ENCODE results near the gene ZNG1F. TPM values are rescaled to one million over a fixed set of nuclear protein-coding genes. Genes with fewer than 3 reads are reported as not detected.
A peak's percentile ranks its signal among the peaks of the same experiment; 100 is the strongest.
"Not testable (repeated sequence)": the region's sequence is repeated elsewhere in the genome, so short reads cannot be mapped to it uniquely, and the experiment has no call there.

The ZNG1F gene
- 8.5 and 11.4 TPM in 2 replicates for total RNA-seq

DNA sequence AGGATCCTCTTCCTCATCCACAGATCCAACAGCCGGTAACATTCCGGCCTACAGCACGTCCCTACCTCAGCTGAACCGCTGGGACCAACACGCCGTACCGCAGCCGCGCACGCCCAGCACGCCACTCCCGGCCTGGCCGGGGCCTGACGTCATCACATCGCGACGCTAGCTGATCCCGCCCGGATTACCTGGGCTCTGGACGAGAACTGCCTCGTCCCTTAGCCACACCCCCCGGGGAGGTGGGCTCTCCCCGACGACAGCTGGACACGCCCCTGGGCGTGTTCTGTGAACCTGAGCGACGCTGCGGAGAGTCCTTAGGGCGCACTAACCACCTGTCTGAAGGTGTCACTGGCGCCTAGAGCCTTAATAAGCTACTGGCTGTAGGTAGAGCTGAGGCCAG lies at the start of gene ZNG1F:
TSS of gene ZNG1F (minus strand) at position 101 of the 400 bp plus-strand sequence. CDS start at position 42, 59 bp downstream.
- H3K4me3 Mint-ChIP-seq (ENCODE audit: low read depth); H3K4me1 Mint-ChIP-seq (ENCODE audit: low read depth); DNase-seq (ENCODE audit: low spot score); H3K27me3 Mint-ChIP-seq (ENCODE audit: low read depth); intact Hi-C loops (cut with micrococcal nuclease); H3K27ac Mint-ChIP-seq; H3K36me3 Mint-ChIP-seq (ENCODE audit: low read depth); H3K9me3 Mint-ChIP-seq: not testable (repeated sequence)

DNA sequence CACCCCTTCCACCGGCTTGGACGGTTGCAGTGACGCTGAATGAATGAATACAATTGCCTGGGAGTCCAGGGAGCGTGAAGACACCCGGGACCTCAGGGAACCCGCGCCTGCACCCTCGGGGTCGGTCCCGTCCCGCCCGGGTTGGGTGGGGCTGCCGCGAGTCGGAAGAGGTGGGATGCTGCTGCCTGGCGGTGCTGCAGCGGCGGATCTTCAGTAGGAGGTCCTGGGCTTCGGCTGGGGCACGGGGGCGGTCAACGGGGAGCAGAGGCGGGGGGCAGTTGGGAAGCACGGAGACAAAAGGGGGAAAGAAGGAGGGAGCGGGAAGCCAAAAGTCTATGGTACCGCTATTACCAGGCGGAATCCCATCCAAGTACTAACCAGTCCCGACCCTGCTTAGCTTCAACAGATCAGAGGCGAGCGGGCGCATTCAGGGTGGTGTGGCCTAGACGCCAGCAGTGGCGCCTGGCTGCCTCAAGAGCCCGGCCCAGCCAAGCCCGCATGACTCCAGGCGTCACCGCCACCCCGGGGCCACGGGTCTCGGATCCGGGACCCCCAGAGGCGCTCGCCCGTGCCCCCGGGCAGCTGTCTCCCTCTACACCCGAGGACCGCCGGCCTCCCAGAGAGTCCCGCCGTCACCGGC lies 48.1 kb upstream of the ZNG1F start:
- DNase-seq (ENCODE audit: low spot score); intact Hi-C loops (cut with micrococcal nuclease); H3K27ac Mint-ChIP-seq; H3K36me3 Mint-ChIP-seq (ENCODE audit: low read depth); H3K4me3 Mint-ChIP-seq (ENCODE audit: low read depth); H3K27me3 Mint-ChIP-seq (ENCODE audit: low read depth); H3K4me1 Mint-ChIP-seq (ENCODE audit: low read depth): not testable (repeated sequence)
- peaks cover 41% of the 10 kb centered on the region for H3K9me3 Mint-ChIP-seq

GRCh38 chr9:41236486-41237109 lies 47.5 kb upstream of the ZNG1F start:
- H3K27ac Mint-ChIP-seq; H3K27me3 Mint-ChIP-seq (ENCODE audit: low read depth); intact Hi-C loops (cut with micrococcal nuclease); H3K36me3 Mint-ChIP-seq (ENCODE audit: low read depth); DNase-seq (ENCODE audit: low spot score); H3K4me1 Mint-ChIP-seq (ENCODE audit: low read depth); H3K4me3 Mint-ChIP-seq (ENCODE audit: low read depth): not testable (repeated sequence)
- H3K9me3 Mint-ChIP-seq, result peaks cover 41% of the 10 kb centered on the region

DNA sequence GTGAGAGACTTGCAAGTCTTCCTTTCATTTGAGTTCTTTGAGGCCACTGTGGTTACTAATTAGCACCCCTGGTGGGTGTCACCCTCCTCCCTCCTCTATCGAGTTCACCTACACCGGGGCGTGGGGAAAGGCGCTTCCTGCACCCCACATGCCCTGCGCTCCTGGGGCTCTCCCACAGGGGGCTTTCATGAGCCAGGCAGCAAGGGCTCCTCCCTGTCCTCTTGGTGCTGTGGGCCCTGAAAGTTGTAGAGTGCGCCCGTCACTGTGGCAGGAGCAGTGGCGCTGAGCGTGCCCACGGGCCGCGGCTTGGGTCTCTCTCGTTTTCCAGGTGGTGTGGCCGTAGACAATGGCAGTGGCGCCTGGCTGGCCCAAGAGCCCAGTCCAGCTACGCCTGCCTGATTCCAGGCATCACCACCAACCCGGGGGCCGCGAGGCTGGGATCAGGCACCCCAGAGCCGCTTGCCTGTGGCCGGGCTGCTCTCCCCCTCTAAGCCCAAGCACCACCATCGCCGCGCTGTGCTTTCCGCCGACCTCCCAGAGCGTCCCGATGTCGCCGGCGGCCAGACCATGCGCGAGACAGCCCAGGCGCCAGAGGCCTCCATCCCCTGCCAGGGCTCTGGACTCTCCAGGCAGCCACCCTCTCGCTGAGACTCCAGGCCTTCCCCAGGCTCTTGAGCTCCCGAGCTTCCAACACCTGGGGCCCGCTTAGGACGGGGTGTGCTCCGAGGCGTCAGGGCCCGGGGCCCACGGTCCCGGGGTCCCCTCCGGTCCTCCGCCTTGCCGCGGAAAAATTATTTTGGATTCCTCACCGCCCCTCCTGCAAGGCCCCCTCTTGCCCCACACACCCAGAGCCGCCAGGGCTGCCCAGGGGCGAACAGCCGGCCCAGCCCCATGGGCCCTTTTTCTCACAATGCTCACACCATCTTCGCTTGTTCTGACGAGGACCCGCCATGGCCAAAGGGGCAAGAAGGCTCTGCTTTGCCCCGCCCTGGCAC lies 46.0 kb upstream of the ZNG1F start:
- H3K4me3 Mint-ChIP-seq (ENCODE audit: low read depth); H3K27me3 Mint-ChIP-seq (ENCODE audit: low read depth); H3K36me3 Mint-ChIP-seq (ENCODE audit: low read depth); H3K4me1 Mint-ChIP-seq (ENCODE audit: low read depth); intact Hi-C loops (cut with micrococcal nuclease); H3K27ac Mint-ChIP-seq: not testable (repeated sequence)
- DNase-seq (ENCODE audit: low spot score), result peak; percentile 46
- H3K9me3 Mint-ChIP-seq, result peaks cover 27% of the 10 kb centered on the region

DNA sequence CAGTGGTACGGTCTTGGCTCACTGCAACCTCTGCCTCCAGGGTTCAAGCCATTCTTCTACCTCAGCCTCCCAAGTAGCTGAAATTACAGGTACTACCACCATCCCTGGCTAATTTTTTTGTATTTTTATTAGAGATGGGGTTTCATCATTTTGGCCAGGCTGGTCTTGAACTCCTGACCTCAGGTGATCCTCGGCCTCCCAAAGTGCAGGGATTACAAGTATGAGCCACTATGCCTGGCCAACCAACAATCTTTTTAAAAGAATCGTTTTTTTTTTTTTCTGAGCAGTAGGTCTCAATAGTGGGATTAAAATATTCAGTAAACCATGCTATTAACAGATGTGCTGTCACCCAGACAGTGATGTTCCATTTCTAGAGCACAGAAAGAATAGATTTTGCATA lies 45.1 kb upstream of the ZNG1F start:
- H3K27me3 Mint-ChIP-seq (ENCODE audit: low read depth); DNase-seq (ENCODE audit: low spot score); intact Hi-C loops (cut with micrococcal nuclease); H3K36me3 Mint-ChIP-seq (ENCODE audit: low read depth); H3K4me1 Mint-ChIP-seq (ENCODE audit: low read depth); H3K27ac Mint-ChIP-seq; H3K4me3 Mint-ChIP-seq (ENCODE audit: low read depth): not testable (repeated sequence)
- peaks cover 18% of the 10 kb centered on the region for H3K9me3 Mint-ChIP-seq

DNA sequence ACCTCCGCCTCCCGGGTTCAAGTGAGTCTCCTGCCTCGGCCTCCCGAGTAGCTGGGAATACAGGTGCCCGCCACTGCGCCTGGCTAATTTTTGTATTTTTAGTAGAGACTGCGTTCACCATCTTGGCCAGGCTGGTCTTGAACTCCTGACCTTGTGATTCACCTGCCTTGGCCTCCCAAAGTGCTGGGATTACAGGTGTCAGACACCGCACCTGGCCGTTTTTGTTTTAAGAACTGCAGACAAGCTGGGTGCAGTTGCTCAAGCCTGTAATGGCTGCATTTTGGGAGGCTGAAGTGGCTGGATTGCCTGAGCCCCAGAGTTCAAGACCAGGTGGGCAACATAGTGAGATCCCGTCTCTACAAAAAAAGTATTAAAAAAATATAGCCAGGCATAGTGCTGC lies 43.2 kb upstream of the ZNG1F start:
- not testable (repeated sequence) for H3K36me3 Mint-ChIP-seq (ENCODE audit: low read depth); H3K27ac Mint-ChIP-seq
- peaks cover 12% of the 10 kb centered on the region for H3K9me3 Mint-ChIP-seq

DNA sequence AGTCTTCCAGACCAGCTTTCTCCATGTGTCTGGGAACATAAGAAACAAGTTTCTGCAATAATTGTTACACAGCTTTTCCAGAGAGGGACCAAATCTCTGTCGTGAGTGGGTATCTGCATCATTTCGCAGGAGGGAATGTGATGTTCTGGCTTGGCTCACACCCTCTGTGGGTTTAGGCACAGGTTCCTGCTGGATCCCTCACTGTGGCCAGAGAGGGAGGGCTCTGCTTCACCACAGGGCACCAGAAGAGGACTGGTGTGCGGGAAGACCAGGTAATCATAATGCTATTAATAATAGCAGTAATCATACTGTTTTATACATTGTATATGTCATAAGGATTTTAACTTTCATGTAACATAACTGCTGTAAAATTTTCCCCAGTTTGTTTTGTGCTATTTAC lies 41.3 kb upstream of the ZNG1F start:
- H3K27ac Mint-ChIP-seq; H3K27me3 Mint-ChIP-seq (ENCODE audit: low read depth); H3K4me3 Mint-ChIP-seq (ENCODE audit: low read depth); H3K4me1 Mint-ChIP-seq (ENCODE audit: low read depth); intact Hi-C loops (cut with micrococcal nuclease); H3K36me3 Mint-ChIP-seq (ENCODE audit: low read depth); DNase-seq (ENCODE audit: low spot score); H3K9me3 Mint-ChIP-seq: not testable (repeated sequence)

More for the DNA sequence above, 43.2 kb upstream of the ZNG1F start:
- H3K4me1 Mint-ChIP-seq (ENCODE audit: low read depth); intact Hi-C loops (cut with micrococcal nuclease); DNase-seq (ENCODE audit: low spot score); H3K27me3 Mint-ChIP-seq (ENCODE audit: low read depth); H3K4me3 Mint-ChIP-seq (ENCODE audit: low read depth): not testable (repeated sequence)

DNA sequence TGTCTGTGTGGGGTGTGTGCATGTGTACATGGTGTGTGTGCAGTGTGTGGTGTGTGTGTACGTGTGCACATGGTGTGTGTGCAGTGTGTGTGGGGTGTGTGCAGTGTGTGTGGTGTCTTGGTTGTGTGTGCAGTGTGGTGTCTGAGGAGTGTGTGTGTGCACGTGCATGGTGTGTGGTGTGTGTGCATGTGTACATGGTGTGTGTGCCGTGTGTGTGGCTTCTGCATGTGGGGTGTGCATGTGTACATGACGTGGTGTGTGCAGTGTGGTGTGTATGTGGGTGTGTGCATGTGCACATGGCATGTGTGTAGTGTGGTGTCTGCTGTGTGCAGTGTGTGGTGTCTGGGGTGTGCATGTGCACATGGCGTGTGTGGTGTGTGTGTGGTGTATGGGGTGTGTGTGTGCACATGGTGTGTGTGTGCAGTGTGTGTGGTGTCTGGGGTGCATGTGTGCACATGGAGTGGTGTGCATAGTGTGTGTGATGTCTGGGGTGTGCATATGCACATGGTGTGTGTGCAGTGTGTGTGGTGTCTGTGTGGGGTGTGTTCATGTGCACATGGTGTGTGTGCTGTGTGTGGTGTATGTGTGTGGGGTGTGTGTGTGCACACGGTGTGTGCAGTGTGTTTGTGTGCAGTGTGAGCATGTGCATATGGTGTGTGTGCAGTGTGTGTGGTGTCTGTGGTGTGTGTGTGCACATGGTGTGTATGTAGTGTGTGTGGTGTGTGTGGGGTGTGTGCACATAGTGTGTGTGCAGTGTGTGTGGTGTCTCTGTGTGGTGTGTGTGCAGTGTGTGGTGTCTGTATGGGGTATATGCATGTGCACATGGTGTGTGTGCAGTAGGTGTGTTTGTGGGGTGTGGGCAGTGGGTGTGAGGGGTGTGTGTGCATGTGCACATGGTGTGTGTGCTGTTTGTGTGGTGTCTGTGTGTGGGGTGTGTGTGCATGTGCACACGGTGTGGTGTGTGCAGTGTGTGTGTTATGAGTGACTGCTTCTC lies 40.6 kb upstream of the ZNG1F start:
- no peak for DNase-seq (ENCODE audit: low spot score)
- intact Hi-C loops (cut with micrococcal nuclease), result no loop called here
- Mint-ChIP-seq H3K9me3 (no peaks in the 10 kb centered on the region), H3K4me1 (ENCODE audit: low read depth) (no peaks in the 10 kb centered on the region), H3K36me3 (ENCODE audit: low read depth) (no peaks in the 10 kb centered on the region), H3K27me3 (ENCODE audit: low read depth) (no peaks in the 10 kb centered on the region), H3K4me3 (ENCODE audit: low read depth) (no peak overlapping the region), H3K27ac (no peak overlapping the region)

GRCh38 chr9:41219831-41220230 lies 30.7 kb upstream of the ZNG1F start:
- intact Hi-C loops (cut with micrococcal nuclease); H3K9me3 Mint-ChIP-seq; H3K27me3 Mint-ChIP-seq (ENCODE audit: low read depth); H3K36me3 Mint-ChIP-seq (ENCODE audit: low read depth); H3K4me1 Mint-ChIP-seq (ENCODE audit: low read depth); H3K27ac Mint-ChIP-seq; DNase-seq (ENCODE audit: low spot score); H3K4me3 Mint-ChIP-seq (ENCODE audit: low read depth): not testable (repeated sequence)

GRCh38 chr9:41188439-41188838 lies 678 bp downstream of the ZNG1F start:
- H3K4me1 Mint-ChIP-seq (ENCODE audit: low read depth); H3K27ac Mint-ChIP-seq; H3K27me3 Mint-ChIP-seq (ENCODE audit: low read depth); intact Hi-C loops (cut with micrococcal nuclease); H3K4me3 Mint-ChIP-seq (ENCODE audit: low read depth); H3K9me3 Mint-ChIP-seq; H3K36me3 Mint-ChIP-seq (ENCODE audit: low read depth); DNase-seq (ENCODE audit: low spot score): not testable (repeated sequence)

DNA sequence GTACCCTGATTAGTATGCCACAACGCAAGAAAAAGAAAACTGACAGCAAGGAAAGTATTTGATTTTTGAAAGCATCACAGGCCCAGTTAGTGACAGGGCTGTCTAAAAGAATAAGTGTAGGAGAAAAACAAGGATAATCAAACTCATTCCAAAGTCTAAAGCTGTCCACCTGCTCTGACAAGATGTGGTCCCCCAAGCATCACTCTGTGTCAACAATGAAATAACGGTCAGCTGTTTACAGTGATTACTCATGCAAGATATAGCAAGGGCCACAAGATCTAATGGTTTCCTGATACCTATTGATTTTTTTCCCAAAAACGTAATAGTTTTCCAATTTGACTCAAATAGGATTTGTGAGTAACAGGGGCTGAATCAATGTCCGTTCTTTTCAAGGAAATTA lies 14.1 kb downstream of the ZNG1F start:
- not testable (repeated sequence) for H3K9me3 Mint-ChIP-seq

GRCh38 chr9:41150116-41150515 lies 39.0 kb downstream of the ZNG1F start:
- H3K4me1 Mint-ChIP-seq (ENCODE audit: low read depth); DNase-seq (ENCODE audit: low spot score); H3K36me3 Mint-ChIP-seq (ENCODE audit: low read depth); H3K9me3 Mint-ChIP-seq; intact Hi-C loops (cut with micrococcal nuclease); H3K27me3 Mint-ChIP-seq (ENCODE audit: low read depth); H3K4me3 Mint-ChIP-seq (ENCODE audit: low read depth); H3K27ac Mint-ChIP-seq: not testable (repeated sequence)

More for the DNA sequence above, 14.1 kb downstream of the ZNG1F start:
- H3K27ac Mint-ChIP-seq; H3K36me3 Mint-ChIP-seq (ENCODE audit: low read depth); DNase-seq (ENCODE audit: low spot score); H3K4me3 Mint-ChIP-seq (ENCODE audit: low read depth); H3K4me1 Mint-ChIP-seq (ENCODE audit: low read depth); intact Hi-C loops (cut with micrococcal nuclease); H3K27me3 Mint-ChIP-seq (ENCODE audit: low read depth): not testable (repeated sequence)
